MM.1S (cell line): ENCODE measurements around the gene TNFRSF9.

Experiments used
- CTCF ChIP-seq: fragments of 300-600 bp; sonication (generic); IDR thresholded peaks from 2 replicates; pipeline ENCODE4 v1.5.1; 2016; ENCODE audit warnings: antibody characterized with exemption, low read length, mixed read lengths
- EZH2 ChIP-seq: fragments of 300-600 bp; sonication (generic); optimal IDR thresholded peaks from 2 replicates; pipeline ENCODE3; 2017; ENCODE audit warnings: low read depth, mild to moderate bottlenecking, antibody characterized with exemption, low read length, mixed read lengths
- EZH2phosphoT487 ChIP-seq: fragments of 300-600 bp; sonication (generic); IDR thresholded peaks from 2 replicates; pipeline ENCODE4 v1.6.1; 2018; ENCODE audit warnings: antibody characterized with exemption, low read length

GRCh38 chr1:7919880-7920279 lies 20.8 kb downstream of the TNFRSF9 start:
- TF ChIP-seq EZH2 = no peak
- TF ChIP-seq CTCF = no peak
- TF ChIP-seq EZH2phosphoT487 = no peak
